Right forelimb (tissue), 1 donor: Measurements from ENCODE around the gene MUL1.
"Not testable (repeated sequence)": the region's sequence is repeated elsewhere in the genome, so short reads cannot be mapped to it uniquely, and the experiment has no call there.

Experiments
- DNase-seq: peaks from one replicate; pipeline ENCODE4 v3.0.0-alpha.2; 2018

The MUL1 gene, protein sequence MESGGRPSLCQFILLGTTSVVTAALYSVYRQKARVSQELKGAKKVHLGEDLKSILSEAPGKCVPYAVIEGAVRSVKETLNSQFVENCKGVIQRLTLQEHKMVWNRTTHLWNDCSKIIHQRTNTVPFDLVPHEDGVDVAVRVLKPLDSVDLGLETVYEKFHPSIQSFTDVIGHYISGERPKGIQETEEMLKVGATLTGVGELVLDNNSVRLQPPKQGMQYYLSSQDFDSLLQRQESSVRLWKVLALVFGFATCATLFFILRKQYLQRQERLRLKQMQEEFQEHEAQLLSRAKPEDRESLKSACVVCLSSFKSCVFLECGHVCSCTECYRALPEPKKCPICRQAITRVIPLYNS

DNA sequence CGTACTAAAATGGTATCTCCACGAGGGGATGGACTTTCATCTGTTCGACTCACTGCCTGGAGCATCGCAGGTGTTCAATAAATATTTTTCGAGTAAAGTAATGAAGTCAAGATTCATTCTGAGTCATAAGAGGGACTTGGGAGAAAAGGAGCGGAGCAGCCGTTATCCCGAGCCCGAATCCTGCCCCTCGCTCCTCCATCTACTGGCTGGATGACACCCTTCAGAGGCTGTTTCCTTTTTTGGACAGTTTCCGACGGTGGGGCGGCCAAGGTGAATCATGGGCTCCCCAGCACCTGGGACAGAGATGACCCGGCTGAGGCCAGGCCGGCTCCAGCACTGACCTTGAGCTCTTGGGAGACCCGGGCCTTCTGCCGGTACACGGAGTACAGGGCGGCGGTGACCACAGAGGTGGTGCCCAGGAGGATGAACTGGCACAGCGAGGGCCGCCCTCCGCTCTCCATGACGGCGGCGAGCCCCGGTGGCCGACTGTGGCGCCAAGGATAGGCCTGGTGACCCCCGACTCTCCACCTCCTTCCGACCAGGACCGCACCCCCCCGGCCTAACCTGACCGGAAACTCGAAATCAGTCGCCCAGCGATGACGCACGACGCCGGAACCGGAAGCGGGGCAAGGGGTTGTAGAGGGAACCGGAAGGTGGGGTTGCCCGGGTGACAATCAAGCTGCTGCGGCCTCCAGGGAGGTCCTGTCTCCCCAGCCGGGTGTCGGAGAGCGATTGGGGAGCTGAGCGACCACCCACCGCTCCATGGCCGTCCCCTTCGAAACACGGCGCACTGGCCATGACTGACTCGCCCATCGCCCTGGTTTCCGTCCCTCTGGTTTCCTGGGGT lies at the start of gene MUL1:
Gene MUL1, minus strand, starts transcription at position 588 of the 847 bp plus-strand sequence. Its CDS starts 127 bp downstream, at position 461.
- DNase-seq, result peak; percentile 97

DNA sequence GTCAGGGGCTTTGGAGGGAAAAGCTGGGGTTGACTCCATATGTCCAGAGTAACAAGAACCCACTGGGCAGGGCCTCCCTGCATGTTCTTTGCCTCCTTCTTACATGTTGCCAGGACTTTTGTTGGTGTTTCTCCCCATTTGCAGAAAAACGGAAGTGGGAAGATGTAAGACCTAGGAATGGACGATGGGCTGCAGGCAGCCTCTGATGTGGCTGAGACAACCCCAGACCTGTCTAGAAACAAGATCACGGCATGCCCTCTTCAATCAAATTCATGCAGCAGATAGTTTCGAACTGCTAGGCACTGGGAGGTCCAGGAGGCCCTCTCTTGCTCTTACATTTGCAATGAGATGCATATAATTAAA lies 47.8 kb upstream of the MUL1 start:
- no peak for DNase-seq

DNA sequence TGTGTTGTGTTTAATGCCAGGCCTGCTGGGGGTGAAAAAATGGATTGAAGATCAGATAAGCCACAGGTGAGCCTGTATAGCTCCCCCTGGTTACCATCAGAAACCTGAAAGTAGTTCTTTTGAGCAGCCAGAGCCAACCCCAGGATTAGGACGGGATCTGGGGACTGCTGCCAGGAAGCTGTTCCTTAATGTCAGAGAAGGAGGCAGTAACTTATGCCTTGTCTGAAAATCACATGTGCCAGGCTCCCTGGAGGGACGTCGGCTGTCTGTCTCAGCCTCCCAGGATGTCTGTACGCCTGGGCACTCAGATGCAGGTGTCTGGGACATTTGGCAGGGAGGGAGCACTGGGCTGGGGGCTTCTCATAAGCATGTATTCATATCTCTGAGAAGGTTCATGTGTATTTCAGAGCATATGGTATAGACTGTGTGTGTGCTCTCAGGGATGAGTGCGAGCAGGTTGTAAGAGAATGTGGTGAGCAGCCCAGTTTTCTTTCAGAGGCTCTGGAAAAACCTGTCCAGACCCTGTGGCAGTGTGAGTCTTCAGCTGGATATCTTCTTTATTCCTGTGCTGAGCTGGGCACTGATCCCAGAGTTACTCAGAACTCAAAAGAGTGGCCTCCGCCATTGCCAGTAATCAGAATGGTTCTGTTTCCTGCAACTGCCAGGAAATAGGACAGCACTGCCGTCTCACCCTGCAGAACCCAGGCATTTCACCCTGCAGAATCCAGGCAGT lies 47.2 kb upstream of the MUL1 start:
- DNase-seq, result no peak

DNA sequence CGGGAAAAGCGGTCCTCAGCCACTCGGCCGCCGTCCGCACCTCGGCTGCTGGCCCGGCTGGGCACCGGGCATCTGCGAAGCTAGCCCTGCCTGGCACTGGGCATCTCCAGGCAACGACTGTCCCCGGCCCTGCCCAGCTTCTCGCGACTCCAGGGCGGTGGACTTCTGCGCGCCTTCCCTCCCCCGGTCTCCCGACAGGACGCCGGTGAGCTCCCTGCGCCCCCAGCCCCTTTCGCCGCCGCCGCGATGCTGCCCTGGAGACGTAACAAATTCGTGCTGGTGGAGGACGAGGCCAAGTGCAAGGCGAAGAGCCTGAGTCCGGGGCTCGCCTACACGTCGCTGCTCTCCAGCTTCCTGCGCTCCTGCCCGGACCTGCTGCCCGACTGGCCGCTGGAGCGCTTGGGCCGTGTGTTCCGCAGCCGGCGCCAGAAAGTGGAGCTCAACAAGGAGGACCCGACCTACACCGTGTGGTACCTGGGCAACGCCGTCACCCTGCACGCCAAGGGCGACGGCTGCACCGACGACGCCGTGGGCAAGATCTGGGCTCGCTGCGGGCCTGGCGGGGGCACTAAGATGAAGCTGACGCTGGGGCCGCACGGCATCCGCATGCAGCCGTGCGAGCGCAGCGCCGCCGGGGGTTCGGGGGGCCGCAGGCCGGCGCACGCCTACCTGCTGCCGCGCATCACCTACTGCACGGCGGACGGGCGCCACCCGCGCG lies 44.9 kb upstream of the MUL1 start:
- DNase-seq, result no peak

DNA sequence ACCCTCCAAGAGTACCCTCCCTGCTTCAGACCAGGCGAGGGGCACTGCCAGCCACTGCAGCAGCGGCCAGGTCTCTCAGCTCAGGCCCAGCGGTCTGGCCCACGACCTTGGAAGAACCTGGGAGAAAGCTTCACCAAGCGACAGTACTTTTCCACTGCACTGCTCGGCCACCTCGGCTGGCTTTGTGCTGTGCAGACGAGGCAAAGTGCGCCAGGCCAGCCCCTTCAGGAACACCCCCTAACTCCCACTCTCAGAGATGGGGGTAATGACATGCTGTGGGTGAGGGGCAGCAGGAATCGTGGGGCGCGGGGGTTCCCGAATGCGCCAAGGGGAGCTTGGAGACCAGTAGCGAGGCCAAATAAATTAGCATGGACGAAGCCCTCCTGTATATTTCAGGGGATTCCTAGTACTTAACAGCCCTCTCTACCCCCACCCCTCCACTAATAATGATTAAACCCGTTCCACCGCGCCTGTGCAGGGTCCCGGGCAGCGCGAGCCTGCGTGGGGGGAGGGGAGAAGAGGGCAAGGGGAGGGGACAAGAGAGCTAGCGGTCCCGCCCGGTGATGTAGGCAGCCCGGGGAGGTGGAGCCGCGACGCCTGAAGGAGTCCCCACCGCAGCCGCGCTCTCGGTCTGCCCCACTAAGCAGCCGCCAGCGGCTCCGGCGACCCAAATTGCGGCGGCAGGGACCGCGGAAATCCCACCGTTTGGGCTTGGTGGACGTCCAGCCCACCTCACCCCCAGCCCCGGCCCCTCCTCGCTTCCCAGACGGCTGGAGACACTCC lies 44.2 kb upstream of the MUL1 start, which contains the start of gene FAM43B:
Gene FAM43B, plus strand, starts transcription at position 629 of the 783 bp plus-strand sequence. CDS start 401 bp downstream, outside the sequence.
- DNase-seq, result peak; percentile 90

DNA sequence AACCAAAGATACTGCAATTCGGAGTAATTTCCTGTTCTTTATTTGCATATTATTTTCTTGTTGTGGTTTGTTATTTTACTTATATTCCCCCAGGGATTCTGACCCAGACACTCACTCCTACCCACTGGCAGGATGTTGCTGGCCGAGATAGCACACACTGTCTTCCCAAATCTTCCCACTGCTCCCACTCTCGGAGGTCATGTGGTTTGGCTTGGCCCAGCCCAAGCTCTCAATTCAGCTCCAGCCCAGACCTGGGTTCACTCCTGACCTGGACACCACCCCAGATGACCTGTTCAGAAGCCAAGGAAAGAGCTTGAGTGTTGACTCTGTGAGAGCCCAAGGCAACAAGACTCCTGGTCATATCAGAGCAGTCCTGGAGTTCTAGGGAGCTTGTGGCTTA lies 43.2 kb upstream of the MUL1 start:
- no peak for DNase-seq

DNA sequence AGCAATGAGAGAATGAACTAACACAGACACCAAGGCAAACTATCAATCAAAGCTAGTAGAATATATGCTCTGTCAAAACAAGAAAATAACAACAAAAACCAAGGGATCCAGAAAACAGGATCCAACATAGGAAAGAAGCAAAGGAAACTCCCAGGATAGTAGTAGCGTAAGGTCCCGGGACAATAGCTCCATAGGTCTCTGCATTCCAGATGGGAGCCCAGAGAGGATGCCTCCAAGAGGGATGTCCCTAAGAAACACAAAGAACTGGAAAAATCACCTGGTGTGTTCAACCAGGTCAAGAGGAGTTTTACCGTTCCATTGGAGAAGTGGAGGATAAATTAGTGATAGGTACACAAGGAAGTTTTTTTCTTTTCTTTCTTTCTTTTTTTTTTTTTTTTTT lies 38.7 kb upstream of the MUL1 start:
- no peak for DNase-seq

DNA sequence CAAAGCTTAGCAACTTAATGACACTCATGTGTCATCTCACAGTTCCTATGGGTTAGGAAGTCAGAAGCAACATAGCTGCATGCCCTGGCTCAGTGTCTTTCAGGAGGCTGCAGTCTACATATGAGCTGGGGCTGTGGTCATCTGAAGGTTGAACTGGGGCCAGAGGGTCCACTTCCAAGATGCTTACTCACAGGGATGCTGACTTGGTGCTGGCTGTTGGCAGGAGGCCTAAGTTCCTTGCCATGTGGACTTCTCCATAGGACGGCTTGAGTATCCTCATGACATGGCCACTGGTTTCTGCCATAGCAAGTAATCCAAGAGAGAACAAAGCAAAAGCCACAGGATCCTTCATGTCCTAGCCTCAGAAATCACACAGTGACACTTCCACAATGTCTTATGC lies 32.3 kb upstream of the MUL1 start:
- DNase-seq, result no peak

DNA sequence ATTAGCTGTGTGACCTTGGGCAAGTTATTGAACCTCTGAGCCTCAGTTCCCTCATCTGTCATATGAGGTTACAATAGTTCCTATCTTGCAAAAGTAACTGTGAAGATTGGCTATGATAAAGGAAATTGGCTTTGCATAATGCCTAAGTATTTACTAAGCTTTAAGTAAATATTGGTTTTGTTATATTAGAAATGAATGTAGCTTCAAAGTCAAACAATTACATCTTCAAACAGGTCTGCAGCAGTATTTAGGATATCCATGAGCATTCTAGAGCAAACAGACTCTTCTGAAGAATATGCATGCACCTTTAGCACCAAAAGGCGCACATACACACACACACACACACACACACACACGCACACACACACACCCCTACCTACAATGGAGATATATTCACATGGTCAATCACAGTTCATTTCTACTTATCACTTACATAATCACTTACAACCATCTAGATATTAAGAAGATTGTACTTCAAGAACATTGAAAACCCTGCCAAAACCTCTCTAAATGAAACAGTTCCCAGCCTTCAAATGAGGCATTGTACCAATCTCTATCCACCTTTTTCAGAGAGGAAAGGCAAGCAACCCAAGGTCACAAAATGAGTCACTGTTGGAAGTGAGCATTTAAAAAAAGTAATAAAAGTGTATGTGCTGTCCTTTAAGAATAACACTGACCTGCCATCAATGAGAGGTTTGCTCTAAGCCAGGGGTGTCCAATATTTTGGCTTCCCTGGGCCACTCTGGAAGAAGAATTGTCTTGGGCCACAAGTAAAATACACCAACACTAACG lies 31.0 kb upstream of the MUL1 start:
- no peak for DNase-seq

DNA sequence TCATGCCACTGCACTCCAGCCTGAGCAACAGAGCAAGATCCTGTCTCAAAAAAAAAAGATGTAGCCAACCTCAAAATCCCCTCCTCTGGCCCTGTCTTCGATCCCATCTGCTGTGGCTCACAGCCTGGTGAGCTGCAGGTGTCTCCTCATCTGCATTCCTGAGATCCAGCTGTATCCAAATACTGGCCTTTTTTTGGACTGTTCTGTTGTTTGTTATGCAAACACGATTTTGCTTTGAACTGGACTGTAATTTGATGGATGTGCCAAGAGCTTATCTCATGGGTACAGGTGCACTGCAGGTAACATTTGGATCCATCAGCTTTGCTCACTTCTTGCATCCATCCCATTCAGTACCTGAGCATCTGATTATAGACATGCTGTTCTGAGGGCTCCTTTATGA lies 30.3 kb upstream of the MUL1 start:
- no peak for DNase-seq

DNA sequence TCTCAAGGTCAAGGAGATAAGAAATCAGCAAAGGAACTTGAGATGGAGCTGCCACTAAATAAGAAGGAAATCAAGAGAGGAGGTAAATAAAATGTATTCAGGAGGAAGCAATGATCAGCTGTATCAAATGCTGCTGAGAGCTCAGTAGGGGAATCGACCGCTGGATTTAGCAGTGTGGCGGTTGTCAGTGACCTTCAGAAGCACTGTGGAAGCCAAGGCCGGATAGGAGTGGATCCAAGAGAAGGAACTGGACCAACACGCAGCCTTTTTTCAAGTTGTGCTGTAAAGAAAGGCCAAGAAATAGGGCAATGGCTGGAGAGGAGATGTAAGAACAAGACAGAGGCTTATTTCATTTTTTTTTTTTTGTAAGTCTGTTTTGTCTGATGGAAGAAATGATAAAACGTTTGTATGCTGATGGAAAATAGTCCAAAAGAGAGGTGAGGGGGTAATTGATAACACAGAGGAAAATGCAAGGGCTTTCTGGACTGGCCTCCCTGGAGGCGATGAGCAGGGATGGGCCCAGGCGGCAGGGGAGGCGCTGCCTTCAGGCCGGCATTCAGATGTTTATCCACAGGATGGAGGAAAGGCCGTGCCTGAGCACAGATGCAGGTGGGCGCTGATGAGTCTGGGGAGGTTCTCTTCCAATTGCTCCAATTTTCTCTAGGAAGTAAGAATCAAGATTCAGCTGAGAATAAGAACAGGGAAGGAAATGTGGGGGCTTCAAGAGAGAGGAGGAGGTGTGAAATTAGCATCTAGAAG lies 26.9 kb upstream of the MUL1 start:
- no peak for DNase-seq

DNA sequence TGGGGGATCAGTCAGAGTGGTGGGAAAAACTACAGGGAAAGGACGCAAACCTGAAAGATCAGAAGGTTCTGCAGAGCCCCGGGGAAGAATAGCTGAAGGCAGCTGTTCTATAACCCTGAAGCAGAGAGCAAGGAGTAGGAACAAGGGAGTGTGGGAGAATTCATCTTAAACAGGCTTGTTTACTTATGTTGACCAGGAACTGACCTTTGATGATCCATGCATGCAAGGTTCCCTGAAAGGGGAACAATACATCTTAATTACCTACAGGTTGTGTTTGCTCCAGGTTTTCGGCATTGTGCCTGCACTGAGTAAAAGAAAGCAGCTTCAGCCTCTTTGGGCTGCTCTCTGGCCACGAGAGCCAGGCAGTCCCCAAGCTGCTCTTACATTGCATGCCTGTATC lies 25.7 kb upstream of the MUL1 start:
- DNase-seq, result no peak

DNA sequence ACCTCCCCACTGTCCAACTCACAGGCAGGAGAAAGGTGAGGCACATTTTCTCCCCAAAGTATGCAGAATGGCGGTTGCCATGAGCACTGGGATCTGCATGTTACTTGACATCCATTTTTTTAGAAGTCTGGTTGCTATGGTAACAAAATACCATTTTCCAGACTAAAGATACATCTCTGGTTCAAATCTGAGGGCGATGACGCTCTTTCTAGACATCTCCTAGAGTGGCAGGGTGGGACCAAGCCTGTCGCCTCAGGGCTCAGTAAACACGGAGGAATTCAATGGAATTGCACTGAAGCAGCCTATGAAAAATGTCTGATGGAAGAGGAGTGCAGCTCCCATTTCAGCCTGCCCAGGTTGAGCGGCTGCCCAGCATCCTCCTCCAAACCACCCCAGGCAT lies 22.9 kb upstream of the MUL1 start:
- DNase-seq, result no peak

DNA sequence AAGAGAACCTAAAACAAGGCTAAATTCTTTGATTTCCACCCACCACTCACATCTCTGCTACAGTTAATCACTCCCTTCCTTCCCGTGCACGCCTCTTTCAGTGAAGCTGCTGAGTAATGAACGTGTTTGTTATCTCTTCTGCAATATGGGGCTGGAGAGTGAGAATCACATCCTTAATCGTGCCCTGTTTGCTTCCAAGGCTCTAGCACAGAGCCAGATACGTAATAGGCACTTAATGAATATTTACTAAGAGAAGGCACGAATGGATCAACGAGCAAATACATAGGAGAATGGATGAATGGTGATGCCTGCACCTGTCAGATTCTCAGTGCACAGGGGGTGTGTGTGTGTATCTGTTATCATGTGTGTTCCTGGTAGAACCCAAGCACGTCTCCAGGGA lies 22.4 kb upstream of the MUL1 start:
- no peak for DNase-seq

DNA sequence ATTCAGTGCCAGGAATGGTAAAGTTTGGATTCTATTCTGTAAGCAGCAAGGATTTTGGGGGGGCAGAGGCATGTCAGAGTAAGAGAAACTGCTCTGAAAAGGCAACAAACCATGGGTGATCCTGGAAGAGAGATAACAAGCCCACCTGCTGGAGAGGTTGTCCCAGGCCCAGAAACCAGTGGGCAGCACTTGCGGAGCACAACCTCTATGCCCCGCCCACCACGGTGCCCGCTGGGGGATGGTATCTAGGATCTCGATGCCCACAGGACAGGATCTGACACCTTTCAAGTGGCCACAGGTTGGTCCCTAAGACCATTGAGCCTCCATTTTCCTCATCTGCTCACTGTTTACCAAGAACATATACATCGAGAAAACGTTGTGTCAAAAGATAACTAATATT lies 20.3 kb upstream of the MUL1 start:
- no peak for DNase-seq

DNA sequence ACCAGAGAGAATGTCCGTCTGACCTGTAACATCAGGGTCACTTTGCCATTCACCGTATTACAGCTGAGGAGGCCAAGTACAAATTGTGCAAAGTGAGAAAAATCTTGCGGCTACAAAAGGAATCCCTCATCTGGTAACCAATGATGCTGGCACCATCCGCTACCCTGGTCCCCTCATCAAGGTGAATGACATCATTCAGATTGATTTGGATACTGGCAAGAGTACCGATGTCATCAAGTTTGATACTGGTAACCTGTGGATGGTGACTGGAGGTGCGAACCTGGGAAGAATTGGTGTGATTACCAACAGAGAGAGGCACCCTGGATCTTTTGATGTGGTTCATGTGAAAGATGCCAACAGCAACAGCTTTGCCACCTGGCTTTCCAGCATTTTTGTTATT lies 18.3 kb upstream of the MUL1 start:
- no peak for DNase-seq

DNA sequence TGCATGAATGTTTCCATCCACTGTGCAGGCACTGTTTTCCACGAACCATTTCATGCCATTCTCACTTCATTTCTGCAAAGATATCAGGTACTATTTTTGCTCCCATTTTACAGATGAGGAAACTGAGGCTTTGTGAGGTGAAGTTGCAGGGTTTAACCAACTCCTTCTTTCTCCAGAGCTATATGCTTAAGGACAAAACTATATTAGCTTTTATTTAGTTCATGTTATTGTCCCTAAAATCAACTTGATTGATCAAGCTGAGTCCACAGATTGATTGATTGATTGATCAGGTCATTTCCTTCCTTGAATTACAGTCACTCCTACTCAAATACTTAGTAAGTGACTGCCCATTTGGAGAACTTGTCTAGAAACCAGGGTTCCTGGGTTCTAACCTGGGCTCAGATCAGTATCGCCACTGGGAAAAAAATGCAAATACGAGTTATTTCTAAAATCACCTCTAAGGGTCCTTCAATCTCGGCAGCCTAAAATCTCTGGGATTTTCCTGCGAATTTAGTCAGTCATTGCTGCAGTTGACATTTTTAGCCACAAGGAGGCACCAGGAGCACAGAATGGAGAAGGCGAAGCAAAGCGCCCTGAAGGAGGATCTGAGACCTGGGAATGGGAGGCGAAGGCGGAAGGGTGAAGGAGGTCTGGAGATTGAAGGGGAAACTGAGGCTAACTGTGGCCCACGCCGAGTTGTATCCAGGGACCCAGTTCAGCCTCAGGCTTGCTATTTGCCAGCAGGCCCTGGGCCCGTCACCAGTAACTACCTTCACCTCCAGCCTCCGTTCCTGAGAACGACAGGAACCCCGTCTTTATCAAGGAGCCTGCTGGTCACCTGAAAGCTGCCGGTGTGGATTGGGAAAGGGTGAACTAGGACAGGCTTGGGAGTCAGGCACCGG lies 14.3 kb upstream of the MUL1 start:
- DNase-seq, result peak; percentile 84

DNA sequence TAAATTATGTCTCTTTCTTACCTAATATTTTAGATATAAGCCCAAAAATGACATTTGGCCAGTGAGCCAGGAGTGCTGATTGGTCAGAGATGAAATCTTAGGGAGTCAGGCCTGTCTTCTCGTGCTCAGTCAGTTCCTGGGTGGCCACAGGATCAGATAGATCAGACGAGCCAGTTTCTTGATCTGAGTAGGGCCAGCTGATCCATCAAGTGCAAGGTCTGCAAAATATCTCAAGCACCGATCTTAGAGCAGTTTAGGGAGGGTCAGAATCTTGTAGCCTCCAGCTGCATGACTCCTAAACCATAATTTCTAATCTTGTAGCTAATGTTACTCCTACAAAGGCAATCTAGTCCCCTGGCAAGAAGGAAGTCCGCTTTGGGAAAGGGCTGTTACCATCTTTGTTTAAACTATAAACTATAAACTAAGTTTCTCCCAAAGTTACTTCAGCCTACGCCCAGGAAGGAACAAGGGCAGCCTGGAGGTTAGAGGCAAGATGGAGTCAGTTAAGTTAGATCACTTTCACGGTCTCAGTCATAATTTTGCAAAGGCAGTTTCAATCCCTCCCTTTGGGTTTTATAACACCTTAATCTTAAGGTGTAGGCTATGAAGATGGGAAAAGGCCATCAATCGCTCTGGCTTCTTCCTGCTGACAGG lies 11.8 kb upstream of the MUL1 start:
- DNase-seq, result not testable (repeated sequence)
